Muscle layer of duodenum (tissue), 2 donors: ENCODE measurements around the gene TRPC4.
"Not testable (repeated sequence)": the region's sequence is repeated elsewhere in the genome, so short reads cannot be mapped to it uniquely, and the experiment has no call there.

Experiments used
- H3K27ac ChIP-seq: one replicate; pipeline ENCODE4 v1.7.0; 2013; ENCODE audit warnings: mild to moderate bottlenecking, low read length
- H3K27me3 ChIP-seq: one replicate; pipeline ENCODE4 v1.7.0; 2013; ENCODE audit warnings: low read depth, mild to moderate bottlenecking, control low read depth, low read length
- H3K36me3 ChIP-seq, 2 donors: one replicate each; pipeline ENCODE4 v1.7.0; 2013; ENCODE audit warnings: low read length in 2 of 2, control low read depth in 1 of 2, mild to moderate bottlenecking in 1 of 2; ENCODE audit not compliant: insufficient read depth in 2 of 2, control insufficient read depth in 1 of 2
- H3K4me1 ChIP-seq, 2 donors: one replicate each; pipeline ENCODE4 v1.7.0; 2013; ENCODE audit warnings: low read length in 2 of 2, mild to moderate bottlenecking in 2 of 2, control low read depth in 1 of 2, moderate library complexity in 1 of 2; ENCODE audit not compliant: insufficient read depth in 2 of 2, control insufficient read depth in 1 of 2
- H3K4me3 ChIP-seq, 2 donors: one replicate each; pipeline ENCODE4 v1.7.0; 2013; ENCODE audit warnings: low read length in 2 of 2, low read depth in 1 of 2, mild to moderate bottlenecking in 1 of 2
- H3K9me3 ChIP-seq, 2 donors: one replicate each; pipeline ENCODE4 v1.7.0; 2013; ENCODE audit warnings: low read length in 2 of 2, control low read depth in 1 of 2, mild to moderate bottlenecking in 1 of 2; ENCODE audit not compliant: control insufficient read depth in 1 of 2
- donor health status: healthy.

Gene TRPC4

DNA sequence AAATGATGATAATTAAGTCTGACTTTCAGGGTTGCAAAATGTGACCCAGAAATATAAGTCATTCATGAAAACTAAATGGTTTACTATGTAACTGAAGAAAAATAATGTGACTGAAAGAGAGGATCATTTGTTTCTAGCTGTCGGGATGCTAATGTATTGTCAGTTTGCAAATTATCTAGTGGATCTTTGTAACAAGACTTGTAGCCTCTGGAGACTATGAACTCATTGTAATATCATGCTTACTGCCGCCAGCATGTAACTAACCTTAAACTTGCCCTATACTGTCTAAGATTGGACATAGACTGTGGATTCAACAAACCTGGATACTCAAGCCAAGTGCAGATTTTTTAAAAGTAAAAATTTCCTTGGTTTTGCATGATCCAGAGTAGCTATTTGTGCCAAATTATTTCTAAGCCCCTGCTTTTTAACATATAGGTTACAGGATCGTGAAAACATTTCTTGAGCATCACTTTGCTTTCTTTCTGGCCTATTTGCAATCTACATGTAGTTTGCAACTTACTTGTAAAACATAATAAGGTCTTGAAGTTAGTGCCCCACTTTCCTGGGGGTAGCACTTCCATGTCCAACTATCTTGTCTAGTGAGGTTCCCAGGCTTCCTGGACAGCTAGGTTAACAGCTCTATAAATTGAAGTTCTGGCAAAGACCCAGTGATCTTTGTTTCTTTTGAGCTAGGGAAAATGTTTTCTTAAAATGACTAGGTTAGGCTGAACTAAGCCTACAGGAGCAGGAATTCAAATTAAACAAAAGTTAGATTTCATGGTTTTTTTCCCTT, 267.7 kb downstream of the TRPC4 start:
- no peaks in the 10 kb centered on the region for H3K9me3 ChIP-seq

DNA sequence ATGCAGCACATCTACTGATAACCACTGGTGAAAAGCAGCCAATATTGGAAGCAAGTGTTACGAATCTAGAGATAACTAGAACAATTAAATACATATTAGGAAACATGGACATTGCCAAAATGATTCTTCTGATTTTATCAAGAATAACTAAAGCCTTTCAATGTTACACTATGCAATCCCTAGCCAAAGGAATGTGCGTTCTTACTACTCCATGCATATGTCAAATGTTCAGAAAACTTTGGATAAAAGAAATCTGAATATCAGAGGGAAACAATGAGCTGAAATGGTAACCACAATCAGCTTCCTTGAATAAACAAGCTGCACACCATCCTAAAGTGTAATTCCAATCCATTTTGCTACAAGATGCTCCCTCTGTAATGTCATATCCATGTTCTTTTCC, 270.1 kb downstream of the TRPC4 start:
- Histone ChIP-seq H3K27me3 (no peaks in the 10 kb centered on the region), H3K36me3 (no peaks in the 10 kb centered on the region), H3K9me3 (no peaks in the 10 kb centered on the region), H3K27ac (no peak overlapping the region), H3K4me1 (peaks cover 0 to 1% of the 10 kb centered on the region in 2 donors), H3K4me3 (no peak overlapping the region)

More for the DNA sequence above, 267.7 kb downstream of the TRPC4 start:
- Histone ChIP-seq H3K27ac (no peak overlapping the region), H3K27me3 (no peaks in the 10 kb centered on the region), H3K36me3 (no peaks in the 10 kb centered on the region), H3K4me3 (no peak overlapping the region), H3K4me1 (no peaks in the 10 kb centered on the region)

GRCh38 chr13:37598597-37598996, 271.0 kb downstream of the TRPC4 start, which contains the start of gene POSTN:
POSTN (minus strand) TSS chr13:37598768; CDS start chr13:37598726, 42 bp downstream.
- Histone ChIP-seq H3K27me3 (no peaks in the 10 kb centered on the region), H3K4me1 (peaks cover 0 to 5% of the 10 kb centered on the region in 2 donors), H3K4me3 (peak within 1 kb of the TSS; percentile 5 to 61), H3K9me3 (no peaks in the 10 kb centered on the region), H3K27ac (no peak within 1 kb of the TSS), H3K36me3 (no peaks in the 10 kb centered on the region)

GRCh38 chr13:37597477-37598025, 272.0 kb downstream of the TRPC4 start:
- peak overlapping the region; percentile 5 to 61 for H3K4me3 ChIP-seq
- H3K36me3 ChIP-seq, result no peaks in the 10 kb centered on the region
- H3K4me1 ChIP-seq, result peaks cover 0 to 5% of the 10 kb centered on the region in 2 donors
- no peaks in the 10 kb centered on the region for H3K27me3 ChIP-seq
- no peaks in the 10 kb centered on the region for H3K9me3 ChIP-seq
- no peak overlapping the region for H3K27ac ChIP-seq

GRCh38 chr13:37596805-37597204, 272.8 kb downstream of the TRPC4 start:
- Histone ChIP-seq H3K36me3 (no peaks in the 10 kb centered on the region), H3K4me1 (peaks cover 0 to 5% of the 10 kb centered on the region in 2 donors), H3K27ac (no peak overlapping the region), H3K27me3 (no peaks in the 10 kb centered on the region), H3K4me3 (peak overlapping the region; percentile 5 to 61), H3K9me3 (no peaks in the 10 kb centered on the region)

- H3K9me3 ChIP-seq, result no peaks in the 10 kb centered on the region
- no peaks in the 10 kb centered on the region for H3K36me3 ChIP-seq
- no peak overlapping the region for H3K4me3 ChIP-seq
- peaks cover 0 to 5% of the 10 kb centered on the region in 2 donors for H3K4me1 ChIP-seq
- H3K27me3 ChIP-seq, result no peaks in the 10 kb centered on the region
- H3K27ac ChIP-seq, result no peak overlapping the region
Observed at GRCh38 chr13:37595162-37595561, 274.4 kb downstream of the TRPC4 start.

DNA sequence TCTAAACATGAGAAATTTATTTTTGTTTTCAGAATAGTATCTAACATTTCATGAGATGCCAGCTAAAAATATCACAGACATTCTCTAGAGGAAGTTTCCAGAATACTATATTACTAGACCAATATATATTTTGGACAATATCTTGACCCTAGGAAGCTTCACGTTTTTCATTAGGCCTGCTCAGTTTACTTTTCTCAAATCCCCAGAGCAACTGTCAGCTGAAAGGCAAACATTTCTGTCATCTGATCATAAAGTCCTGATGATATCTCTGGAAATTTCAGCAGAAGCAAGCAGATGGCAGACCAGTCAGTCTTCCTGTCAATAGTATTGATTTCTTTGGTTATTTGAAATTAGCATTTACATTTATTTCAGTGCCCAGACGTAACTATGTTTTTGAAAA, 275.0 kb downstream of the TRPC4 start:
- Histone ChIP-seq H3K36me3 (no peaks in the 10 kb centered on the region), H3K27ac (no peak overlapping the region), H3K4me3 (no peak overlapping the region), H3K27me3 (no peaks in the 10 kb centered on the region), H3K9me3 (no peaks in the 10 kb centered on the region), H3K4me1 (peaks cover 0 to 5% of the 10 kb centered on the region in 2 donors)

DNA sequence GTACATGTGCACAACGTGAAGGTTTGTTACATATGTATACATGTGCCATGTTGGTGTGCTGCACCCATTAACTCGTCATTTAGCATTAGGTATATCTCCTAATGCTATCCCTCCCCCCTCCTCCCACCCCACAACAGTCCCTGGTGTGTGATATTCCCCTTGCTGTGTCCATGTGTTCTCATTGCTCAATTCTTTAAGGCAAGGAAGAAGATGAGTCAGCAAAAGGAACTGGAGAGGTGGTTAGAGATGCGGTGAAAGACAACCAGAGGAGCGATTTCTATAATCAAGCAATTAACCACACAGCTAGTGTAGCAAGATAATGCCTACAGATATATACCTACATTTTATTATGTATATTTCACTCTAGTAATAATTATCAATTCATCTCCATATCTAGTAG, 280.2 kb downstream of the TRPC4 start:
- not testable (repeated sequence) for H3K4me1 ChIP-seq, H3K27ac ChIP-seq, H3K4me3 ChIP-seq, H3K9me3 ChIP-seq, H3K27me3 ChIP-seq
- peaks cover 0 to 14% of the 10 kb centered on the region in 2 donors for H3K36me3 ChIP-seq

GRCh38 chr13:37587236-37587635, 282.3 kb downstream of the TRPC4 start:
- Histone ChIP-seq H3K27me3 (no peaks in the 10 kb centered on the region), H3K4me1 (no peaks in the 10 kb centered on the region), H3K36me3 (peaks cover 0 to 14% of the 10 kb centered on the region in 2 donors), H3K27ac (no peak overlapping the region), H3K4me3 (no peak overlapping the region), H3K9me3 (no peaks in the 10 kb centered on the region)
